A549 (cell line): ENCODE measurements around the gene NBPF12. TPM values are rescaled to one million over a fixed set of nuclear protein-coding genes. Genes with fewer than 3 reads are reported as not detected.

ENCODE experiments used
- polyA plus RNA-seq, 4 experiments: library from polyadenylated mRNA; depleted of rRNA in 3 of 4; stranded (reverse); fragments of >200 nt; fragmentation: RNase III in 1 of 4; extraction: RNeasy Plus Mini Kit Qiagen cat#74134 plus additional on column Dnase treatment in 1 of 4; gene quantifications; 2 replicates in 3 of 4; 3 replicates in 1 of 4; pipeline ENCODE4 v1.2.3, GENCODE V29; 2011 to 2017

NBPF12 gene
- polyA plus RNA-seq, 2 of the 4 experiments (the other 2 are of a cell fraction), result 7.4 to 10.2 TPM

Other genes with a start within 250 kb of the NBPF12 start
- gene PRKAB2, start 234.1 kb downstream of the NBPF12 start, polyA plus RNA-seq (2011; rRNA removed), result 20.3 and 22.4 TPM in 2 replicates
- 11.0 to 11.4 TPM (median 11.2 TPM) in 3 replicates for gene PRKAB2, start 234.1 kb downstream of the NBPF12 start, polyA plus RNA-seq (2017; fragmentation: RNase III; extraction: RNeasy Plus Mini Kit Qiagen cat#74134 plus additional on column Dnase treatment)